ENCODE data around the gene GLI1.

GLI1 gene

DNA sequence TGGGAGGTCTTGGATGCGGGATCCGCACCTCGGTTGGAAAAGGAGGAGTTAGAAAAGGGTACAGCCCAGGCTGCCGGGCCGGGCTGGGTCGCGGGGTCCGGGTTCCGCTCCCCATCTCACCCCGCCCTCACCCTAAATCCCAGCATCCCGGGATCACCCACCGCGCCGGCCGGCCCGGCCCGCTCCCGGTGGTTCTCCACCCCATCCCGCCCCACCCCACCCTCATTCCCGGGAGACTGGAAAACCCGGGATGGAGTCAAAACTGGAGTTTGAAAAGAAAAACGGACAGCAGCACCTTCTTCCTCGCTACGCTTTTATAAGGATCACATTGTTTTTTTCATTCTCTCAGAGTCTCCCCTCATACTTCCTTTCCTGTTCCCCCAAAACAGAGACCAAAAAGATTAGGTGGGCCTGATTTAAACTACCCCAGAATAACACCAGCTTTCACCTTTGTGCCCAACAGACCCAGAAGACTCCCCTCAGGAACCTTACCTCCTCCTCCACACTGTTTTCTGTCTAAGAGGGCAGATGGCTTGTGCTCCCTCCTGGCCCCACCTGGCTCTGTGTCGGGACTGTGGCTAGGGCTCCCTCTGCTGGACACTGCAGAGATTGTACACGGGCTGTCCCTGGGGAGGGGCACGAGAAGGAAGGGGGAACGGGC, 2.8 kb downstream of the GLI1 start:
- peak; percentile 83 to 92 for DNase-seq (ENCODE audit: low read depth in 1 of 2, low spot score in 1 of 2)
- H3K4me3 ChIP-seq (replicated peaks; ENCODE audit: insufficient read depth, low read length): peak overlapping the region; percentile 39
- peaks cover 17% of the 10 kb centered on the region for H3K27me3 ChIP-seq (ENCODE audit: insufficient read depth, poor library complexity, severe bottlenecking)
- TF ChIP-seq SPI1 (IDR thresholded peaks at IDR 0.05; ENCODE audit: borderline replicate concordance, low read depth) (no peak), POLR2AphosphoS5 (IDR thresholded peaks at IDR 0.05; ENCODE audit: low read depth) (0 out of 2 replicates have a peak, but pooled peaks have one; percentile 39), GABPA (IDR thresholded peaks at IDR 0.05; ENCODE audit: low read depth) (no peak)
- TF ChIP-seq, protein P1, sequence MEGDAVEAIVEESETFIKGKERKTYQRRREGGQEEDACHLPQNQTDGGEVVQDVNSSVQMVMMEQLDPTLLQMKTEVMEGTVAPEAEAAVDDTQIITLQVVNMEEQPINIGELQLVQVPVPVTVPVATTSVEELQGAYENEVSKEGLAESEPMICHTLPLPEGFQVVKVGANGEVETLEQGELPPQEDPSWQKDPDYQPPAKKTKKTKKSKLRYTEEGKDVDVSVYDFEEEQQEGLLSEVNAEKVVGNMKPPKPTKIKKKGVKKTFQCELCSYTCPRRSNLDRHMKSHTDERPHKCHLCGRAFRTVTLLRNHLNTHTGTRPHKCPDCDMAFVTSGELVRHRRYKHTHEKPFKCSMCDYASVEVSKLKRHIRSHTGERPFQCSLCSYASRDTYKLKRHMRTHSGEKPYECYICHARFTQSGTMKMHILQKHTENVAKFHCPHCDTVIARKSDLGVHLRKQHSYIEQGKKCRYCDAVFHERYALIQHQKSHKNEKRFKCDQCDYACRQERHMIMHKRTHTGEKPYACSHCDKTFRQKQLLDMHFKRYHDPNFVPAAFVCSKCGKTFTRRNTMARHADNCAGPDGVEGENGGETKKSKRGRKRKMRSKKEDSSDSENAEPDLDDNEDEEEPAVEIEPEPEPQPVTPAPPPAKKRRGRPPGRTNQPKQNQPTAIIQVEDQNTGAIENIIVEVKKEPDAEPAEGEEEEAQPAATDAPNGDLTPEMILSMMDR (IDR thresholded peaks at IDR 0.05; ENCODE audit: insufficient read depth, low read length): peak; percentile 90
- TF ChIP-seq, protein P2, sequence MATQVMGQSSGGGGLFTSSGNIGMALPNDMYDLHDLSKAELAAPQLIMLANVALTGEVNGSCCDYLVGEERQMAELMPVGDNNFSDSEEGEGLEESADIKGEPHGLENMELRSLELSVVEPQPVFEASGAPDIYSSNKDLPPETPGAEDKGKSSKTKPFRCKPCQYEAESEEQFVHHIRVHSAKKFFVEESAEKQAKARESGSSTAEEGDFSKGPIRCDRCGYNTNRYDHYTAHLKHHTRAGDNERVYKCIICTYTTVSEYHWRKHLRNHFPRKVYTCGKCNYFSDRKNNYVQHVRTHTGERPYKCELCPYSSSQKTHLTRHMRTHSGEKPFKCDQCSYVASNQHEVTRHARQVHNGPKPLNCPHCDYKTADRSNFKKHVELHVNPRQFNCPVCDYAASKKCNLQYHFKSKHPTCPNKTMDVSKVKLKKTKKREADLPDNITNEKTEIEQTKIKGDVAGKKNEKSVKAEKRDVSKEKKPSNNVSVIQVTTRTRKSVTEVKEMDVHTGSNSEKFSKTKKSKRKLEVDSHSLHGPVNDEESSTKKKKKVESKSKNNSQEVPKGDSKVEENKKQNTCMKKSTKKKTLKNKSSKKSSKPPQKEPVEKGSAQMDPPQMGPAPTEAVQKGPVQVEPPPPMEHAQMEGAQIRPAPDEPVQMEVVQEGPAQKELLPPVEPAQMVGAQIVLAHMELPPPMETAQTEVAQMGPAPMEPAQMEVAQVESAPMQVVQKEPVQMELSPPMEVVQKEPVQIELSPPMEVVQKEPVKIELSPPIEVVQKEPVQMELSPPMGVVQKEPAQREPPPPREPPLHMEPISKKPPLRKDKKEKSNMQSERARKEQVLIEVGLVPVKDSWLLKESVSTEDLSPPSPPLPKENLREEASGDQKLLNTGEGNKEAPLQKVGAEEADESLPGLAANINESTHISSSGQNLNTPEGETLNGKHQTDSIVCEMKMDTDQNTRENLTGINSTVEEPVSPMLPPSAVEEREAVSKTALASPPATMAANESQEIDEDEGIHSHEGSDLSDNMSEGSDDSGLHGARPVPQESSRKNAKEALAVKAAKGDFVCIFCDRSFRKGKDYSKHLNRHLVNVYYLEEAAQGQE (IDR thresholded peaks at IDR 0.05; ENCODE audit: insufficient replicate concordance, low read depth): no peak
- H3K27ac ChIP-seq (replicated peaks): no peak overlapping the region

DNA sequence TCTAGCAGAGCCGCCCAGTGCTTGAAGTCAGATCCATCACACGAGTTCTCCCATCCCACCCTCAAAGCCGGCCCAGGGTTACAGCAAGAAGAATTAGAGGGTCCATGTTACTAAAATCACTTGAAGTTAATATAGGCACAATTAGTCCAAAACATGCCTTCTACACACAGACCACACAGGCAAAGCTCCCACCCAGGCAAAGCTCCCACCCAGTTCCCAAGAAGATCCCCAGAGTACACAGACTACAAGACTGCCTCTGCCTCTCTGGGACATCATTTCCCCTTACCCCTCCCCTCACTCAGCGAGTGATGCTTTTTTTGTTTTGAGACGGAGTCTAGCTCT, 3.3 kb downstream of the GLI1 start:
- DNase-seq (ENCODE audit: low read depth in 1 of 2, low spot score in 1 of 2): no peak
- Histone ChIP-seq H3K27me3 (ENCODE audit: insufficient read depth, poor library complexity, severe bottlenecking) (peaks cover 17% of the 10 kb centered on the region), H3K27ac (replicated peaks) (no peak overlapping the region), H3K4me3 (replicated peaks; ENCODE audit: insufficient read depth, low read length) (no peak overlapping the region)
- no peak for TF ChIP-seq SPI1 (IDR thresholded peaks at IDR 0.05; ENCODE audit: borderline replicate concordance, low read depth)
- TF ChIP-seq, protein P2 (IDR thresholded peaks at IDR 0.05; ENCODE audit: insufficient replicate concordance, low read depth): no peak
- TF ChIP-seq GABPA (IDR thresholded peaks at IDR 0.05; ENCODE audit: low read depth): no peak
- TF ChIP-seq, protein P1 (IDR thresholded peaks at IDR 0.05; ENCODE audit: insufficient read depth, low read length): no peak
- no peak for TF ChIP-seq POLR2AphosphoS5 (IDR thresholded peaks at IDR 0.05; ENCODE audit: low read depth)

DNA sequence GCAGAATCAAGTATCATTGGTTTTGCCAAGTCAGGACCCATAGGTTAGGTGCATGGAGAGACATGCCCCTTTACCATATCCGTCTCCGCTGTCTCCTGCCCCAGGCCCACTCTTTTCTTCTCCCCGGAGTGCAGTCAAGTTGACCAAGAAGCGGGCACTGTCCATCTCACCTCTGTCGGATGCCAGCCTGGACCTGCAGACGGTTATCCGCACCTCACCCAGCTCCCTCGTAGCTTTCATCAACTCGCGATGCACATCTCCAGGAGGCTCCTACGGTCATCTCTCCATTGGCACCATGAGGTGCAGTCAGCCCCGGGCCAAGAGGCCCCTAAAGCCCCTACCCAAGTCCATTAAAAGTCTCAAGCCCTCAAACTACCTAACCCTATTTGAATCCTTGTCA, 5.0 kb downstream of the GLI1 start:
- Histone ChIP-seq H3K4me3 (replicated peaks; ENCODE audit: insufficient read depth, low read length) (no peak overlapping the region), H3K27ac (replicated peaks) (no peak overlapping the region), H3K27me3 (ENCODE audit: insufficient read depth, poor library complexity, severe bottlenecking) (peaks cover 17% of the 10 kb centered on the region)
- TF ChIP-seq GABPA (IDR thresholded peaks at IDR 0.05; ENCODE audit: low read depth): no peak
- no peak for TF ChIP-seq POLR2AphosphoS5 (IDR thresholded peaks at IDR 0.05; ENCODE audit: low read depth)
- DNase-seq (ENCODE audit: low read depth in 1 of 2, low spot score in 1 of 2): no peak

DNA sequence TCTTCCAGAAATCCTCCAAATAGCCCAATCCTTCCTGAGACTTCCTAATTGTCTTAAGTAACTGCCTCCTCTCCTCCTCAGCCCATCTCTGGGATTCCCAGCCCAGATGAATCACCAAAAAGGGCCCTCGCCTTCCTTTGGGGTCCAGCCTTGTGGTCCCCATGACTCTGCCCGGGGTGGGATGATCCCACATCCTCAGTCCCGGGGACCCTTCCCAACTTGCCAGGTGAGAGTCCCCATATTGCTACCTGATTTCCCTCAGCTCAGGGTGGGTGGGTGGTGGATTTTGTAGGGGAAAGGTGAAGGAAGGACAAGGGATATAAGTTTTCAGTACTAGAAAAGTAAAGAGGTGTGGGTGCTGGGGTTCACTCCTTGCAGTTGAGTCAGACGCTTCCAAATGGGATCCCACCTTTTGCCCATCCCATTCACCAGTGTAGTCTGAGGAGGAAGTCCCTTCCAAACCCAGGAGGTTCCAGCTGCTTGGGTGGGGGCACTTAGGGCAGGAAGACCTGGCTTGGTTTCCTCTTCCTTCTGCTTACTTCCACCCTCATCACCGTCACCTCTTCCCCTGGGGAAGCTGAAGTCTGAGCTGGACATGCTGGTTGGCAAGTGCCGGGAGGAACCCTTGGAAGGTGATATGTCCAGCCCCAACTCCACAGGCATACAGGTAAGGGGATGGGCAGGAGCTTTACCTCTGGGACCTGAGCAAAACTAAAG, 5.6 kb downstream of the GLI1 start:
- no peak for TF ChIP-seq POLR2AphosphoS5 (IDR thresholded peaks at IDR 0.05; ENCODE audit: low read depth)
- TF ChIP-seq, protein P1 (IDR thresholded peaks at IDR 0.05; ENCODE audit: insufficient read depth, low read length): no peak
- no peak for TF ChIP-seq GABPA (IDR thresholded peaks at IDR 0.05; ENCODE audit: low read depth)
- no peak for TF ChIP-seq SPI1 (IDR thresholded peaks at IDR 0.05; ENCODE audit: borderline replicate concordance, low read depth)
- TF ChIP-seq, protein P2 (IDR thresholded peaks at IDR 0.05; ENCODE audit: insufficient replicate concordance, low read depth): no peak
- no peak for DNase-seq (ENCODE audit: low read depth in 1 of 2, low spot score in 1 of 2)
- Histone ChIP-seq H3K4me3 (replicated peaks; ENCODE audit: insufficient read depth, low read length) (no peak overlapping the region), H3K27ac (replicated peaks) (no peak overlapping the region), H3K27me3 (ENCODE audit: insufficient read depth, poor library complexity, severe bottlenecking) (peaks cover 17% of the 10 kb centered on the region)
